GM18909 (cell line): Measurements from ENCODE around the gene EPB41L4B.
A peak's percentile ranks its signal among the peaks of the same experiment; 100 is the strongest.

Experiments used
- ATAC-seq: cut with Tn5 transposase; IDR thresholded peaks from one replicate; pipeline ENCODE4 v1.9.1; 2021; ENCODE audit warnings: mild to moderate bottlenecking; ENCODE audit not compliant: unreplicated experiment, poor library complexity

The EPB41L4B gene

GRCh38 chr9:109213285-109214121 lies 107.4 kb downstream of the EPB41L4B start:
- ATAC-seq, result no peak

DNA sequence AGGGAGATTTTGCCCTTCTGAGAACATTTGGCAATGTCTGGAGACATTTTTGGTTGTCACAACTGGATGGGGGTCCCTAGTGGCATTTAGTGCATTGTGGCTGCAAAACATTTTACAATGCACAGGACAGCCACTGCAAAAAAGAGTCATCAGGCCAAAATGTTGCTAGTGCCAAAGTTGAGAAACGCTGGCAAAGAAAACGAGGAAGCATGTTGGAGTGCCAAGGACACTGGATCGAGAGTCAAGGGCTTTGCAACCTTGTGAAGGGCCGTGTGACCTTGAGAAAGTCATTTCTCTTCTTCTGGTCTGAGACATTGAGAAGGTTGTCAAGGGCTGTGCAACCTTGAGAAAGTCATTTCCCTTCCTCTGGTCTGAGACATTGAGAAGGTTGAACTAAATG lies 108.1 kb downstream of the EPB41L4B start:
- no peak for ATAC-seq

DNA sequence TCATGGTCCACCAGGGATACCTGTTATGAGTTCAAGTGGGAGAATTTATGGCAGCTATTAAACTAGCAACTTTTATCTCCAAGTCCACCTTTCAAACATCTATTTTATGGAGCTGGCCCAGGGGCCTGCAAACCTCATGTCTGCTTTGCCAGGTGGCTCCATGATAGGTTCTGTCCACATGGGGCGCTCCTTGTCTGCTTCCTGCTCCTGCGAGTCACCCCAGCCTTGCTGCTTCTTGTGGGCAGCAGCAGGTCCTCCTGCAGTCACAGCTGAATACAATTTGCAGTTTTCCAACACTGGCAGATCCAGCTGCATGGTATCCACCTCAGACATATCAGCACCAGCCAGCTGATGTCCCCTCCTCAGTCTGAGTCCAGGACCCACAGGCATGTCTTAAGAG lies 114.2 kb downstream of the EPB41L4B start:
- ATAC-seq, result no peak

- no peak for ATAC-seq
Measured at GRCh38 chr9:109205526-109205925, 115.3 kb downstream of the EPB41L4B start.

GRCh38 chr9:109203761-109204360 lies 117.0 kb downstream of the EPB41L4B start:
- ATAC-seq, result no peak

- no peak for ATAC-seq
Measured at GRCh38 chr9:109199676-109200075, 121.2 kb downstream of the EPB41L4B start.

GRCh38 chr9:109198736-109199382 lies 122.0 kb downstream of the EPB41L4B start:
- no peak for ATAC-seq

GRCh38 chr9:109193974-109194556 lies 126.8 kb downstream of the EPB41L4B start:
- ATAC-seq, result no peak

DNA sequence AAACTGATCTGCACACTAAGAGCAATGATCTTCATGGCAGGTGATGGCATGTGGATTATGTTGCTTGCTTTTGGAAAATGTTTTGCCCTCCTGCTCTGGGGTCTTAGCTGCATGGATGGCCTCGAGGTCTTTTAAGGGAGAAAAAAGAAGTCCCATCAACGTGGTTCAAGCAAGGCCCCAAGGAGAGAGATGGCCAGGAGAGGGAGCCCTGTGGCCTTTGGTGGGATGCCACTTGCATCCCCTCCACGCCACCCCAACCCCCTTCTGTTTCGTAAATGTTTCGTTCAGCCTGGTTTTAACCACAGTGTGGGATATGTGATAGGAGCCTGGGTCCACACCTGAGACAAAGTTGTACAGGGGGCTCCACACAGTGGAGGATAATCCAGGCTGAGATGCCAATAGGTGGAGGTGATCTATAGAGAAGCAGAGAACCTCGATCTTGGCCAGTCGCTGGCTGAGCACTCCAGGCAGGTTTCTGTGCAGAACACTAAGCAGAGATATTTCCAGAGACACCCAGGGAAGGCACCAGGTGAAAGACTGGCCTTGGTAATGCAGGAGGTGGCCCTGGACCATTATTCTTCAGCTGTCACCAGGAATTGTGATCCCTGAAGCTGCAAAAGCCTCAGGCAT lies 128.0 kb downstream of the EPB41L4B start:
- ATAC-seq, result no peak

DNA sequence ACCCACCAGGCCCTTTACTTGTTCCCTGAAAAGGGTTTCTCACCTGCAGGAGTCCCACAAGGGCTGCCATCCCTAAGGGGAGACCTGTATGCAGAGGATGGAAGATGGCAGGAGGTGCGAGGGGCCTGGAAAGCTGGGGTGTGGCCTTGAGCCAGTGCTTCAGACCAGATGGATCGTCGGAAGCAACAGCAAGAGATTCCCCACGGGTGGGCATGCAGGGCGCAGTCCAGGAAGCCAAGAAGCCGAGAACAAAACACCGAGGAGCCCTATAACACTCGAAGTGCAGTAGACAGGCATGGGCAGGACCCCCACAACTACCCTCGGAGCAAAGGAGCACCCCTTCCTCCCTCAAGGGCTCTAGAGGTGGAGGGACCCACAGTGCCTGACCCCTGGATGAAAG lies 129.1 kb downstream of the EPB41L4B start:
- no peak for ATAC-seq

DNA sequence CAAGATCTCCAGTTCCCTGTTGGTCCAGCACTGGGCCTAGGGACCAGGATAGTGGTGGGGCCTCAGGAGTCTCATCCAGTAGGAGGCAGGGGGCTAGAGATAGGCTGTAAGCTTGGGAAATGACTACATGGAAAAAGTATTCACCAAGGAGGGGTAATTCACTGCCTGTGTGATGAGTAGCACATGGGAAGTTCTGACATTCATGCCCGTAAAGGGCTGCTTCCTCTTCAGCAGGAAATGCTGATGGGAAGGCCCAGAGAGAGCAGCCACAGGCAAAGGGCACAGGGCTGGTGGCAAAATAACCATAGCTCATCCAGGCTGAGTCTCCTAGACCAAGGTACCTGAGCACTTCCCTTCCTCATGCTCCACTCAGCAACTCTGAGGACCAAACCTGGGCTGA lies 130.7 kb downstream of the EPB41L4B start:
- no peak for ATAC-seq

DNA sequence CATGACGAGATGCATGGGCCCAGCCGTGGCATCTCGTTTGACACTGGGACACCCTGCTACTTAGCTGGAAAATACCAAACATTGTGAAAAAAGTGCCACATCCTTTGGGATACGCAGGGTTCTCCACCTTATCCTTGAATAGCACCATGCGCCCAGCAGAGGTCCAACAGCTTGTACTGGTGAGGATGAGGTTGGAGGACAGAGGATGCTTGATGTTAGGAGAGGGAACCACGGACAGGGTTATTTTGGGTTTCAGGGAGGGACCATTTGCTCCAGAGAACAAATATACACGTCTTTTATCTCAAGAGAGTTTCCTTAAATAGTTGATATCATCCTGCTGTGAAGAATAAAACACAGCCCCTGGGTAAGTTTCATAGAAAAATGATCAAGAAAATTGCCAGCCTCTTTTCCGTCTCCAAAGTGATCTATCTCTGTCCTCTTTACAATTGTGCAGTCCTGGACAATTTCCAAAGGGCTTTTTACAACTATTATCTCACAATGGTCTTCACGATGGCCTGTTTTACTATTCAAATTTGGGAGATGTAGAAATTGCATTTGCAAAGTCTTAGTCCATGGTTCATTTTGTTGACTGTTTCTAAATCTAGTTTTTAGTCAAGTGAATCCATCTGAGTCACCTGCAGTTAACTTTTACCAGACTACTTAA lies 133.9 kb downstream of the EPB41L4B start:
- ATAC-seq, result no peak

DNA sequence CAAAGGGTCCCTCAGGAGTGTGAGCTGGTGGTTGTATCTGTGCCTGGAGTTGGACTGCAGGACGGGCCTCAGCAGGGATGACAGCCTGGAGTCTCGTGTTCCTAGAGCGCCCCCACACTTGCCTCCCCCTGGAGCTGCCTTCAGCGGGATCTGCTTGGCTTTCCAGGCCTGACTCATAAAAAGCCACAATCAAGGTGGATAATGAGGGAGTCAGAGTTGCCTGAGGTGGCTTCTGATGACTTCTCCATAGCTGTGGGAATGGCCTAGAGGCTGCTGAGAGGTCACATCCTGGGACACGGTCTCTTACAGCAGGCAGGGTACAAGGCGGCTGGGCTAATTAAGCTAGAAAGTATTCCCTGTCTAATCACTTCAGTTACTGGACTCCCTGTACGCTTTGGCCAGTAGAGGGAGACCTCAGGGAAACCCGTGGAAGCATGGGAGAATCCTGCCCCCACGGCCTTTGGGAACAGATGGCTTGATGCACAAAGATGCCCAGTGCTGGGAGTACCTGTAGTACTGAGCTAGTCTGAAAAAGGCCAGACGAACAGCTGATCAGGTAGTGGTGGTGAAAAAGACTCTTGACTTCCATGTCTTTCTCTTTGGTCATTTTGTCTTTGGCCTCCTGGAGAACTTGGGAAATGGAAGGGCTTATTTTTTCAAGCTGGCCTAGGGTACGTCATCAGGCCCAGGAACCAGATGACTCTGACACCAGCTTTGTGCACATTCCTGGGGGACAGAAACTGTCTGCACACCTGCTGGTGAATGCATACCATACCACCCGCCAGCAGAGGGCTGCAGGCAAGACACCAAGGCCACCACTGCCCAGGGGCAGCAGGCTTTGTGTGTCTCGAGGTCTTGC lies 137.7 kb downstream of the EPB41L4B start:
- no peak for ATAC-seq

DNA sequence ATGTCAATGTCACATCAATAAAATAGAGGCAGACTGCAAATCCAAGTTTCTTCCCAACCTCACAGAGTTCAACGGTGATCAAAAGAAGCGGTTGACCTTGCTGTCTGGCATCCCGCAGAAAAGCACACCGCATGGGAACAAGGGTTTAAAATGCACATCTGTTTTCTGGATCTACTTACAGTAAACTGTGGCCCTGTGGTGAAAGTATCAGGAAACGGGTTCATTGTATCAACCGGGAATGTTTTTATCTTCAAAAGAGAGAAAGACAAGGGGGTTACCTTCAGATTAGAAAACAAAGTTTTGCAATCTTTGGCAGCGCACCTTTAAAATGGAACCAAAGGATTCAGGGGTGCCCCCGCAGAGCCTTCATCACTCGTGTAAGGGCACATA lies 138.3 kb downstream of the EPB41L4B start:
- ATAC-seq, result no peak

GRCh38 chr9:109181284-109181683 lies 139.6 kb downstream of the EPB41L4B start:
- peak; percentile 60 for ATAC-seq

GRCh38 chr9:109179801-109180523 lies 140.9 kb downstream of the EPB41L4B start:
- ATAC-seq, result no peak

DNA sequence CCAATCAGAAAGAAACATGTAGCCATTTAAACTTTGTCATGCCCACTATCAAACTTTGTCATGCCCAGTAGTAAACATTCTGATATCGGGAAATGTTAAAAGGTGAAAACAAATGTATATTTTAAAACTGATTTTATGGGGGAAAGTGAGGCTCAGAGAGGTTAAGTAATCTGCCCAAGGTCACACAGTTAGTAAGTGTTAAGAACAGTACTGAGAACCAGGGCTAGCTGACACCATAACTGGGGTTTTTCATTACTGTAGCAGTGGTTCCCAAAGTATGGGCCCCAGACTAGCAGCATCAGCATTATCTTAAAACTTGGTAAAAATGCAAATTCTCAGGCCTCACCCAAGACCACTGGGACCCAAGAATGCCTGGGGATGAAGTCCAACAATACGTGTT lies 143.9 kb downstream of the EPB41L4B start:
- no peak for ATAC-seq

DNA sequence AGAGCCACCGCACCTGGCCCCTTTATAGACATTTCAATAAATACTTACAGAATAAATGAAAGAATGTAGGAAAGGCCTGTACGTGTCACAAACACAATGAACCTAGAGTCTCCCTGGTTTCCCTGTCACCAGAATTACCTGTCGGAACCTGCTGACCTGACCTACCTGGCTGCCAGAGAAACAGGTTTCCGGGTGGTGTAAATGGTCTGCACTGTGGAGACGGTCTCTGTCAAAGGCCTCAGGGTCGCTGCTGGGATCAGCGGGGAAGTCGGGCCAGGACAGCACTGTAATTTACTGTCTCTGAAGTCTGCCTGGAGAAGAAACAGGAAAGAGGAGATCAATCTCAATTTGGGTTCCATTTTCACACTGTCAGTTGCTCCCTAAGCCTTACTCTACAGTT lies 144.5 kb downstream of the EPB41L4B start:
- ATAC-seq, result no peak

- ATAC-seq, result no peak
Measured at GRCh38 chr9:109172935-109173334, 147.9 kb downstream of the EPB41L4B start.
